ENCODE measurements around the gene BCL2A1.

Gene BCL2A1

GRCh38 chr15:79987569-79987955, 16.6 kb upstream of the BCL2A1 start:
- no peak for TF ChIP-seq CTCF (conservative IDR thresholded peaks at IDR 0.05)
- no peak for TF ChIP-seq ZFX (IDR thresholded peaks at IDR 0.05)
- no peak overlapping the region for H3K27ac ChIP-seq

- TF ChIP-seq ZFX (IDR thresholded peaks at IDR 0.05) (no peak), CTCF (conservative IDR thresholded peaks at IDR 0.05) (no peak)
- no peak overlapping the region for H3K27ac ChIP-seq
Observed at GRCh38 chr15:79981831-79982455, 10.9 kb upstream of the BCL2A1 start.

GRCh38 chr15:79978655-79979514, 7.9 kb upstream of the BCL2A1 start:
- TF ChIP-seq ZFX (IDR thresholded peaks at IDR 0.05) = no peak
- TF ChIP-seq CTCF (conservative IDR thresholded peaks at IDR 0.05) = no peak
- no peak overlapping the region for H3K27ac ChIP-seq

GRCh38 chr15:79978260-79978654, 7.3 kb upstream of the BCL2A1 start:
- no peak overlapping the region for H3K27ac ChIP-seq
- TF ChIP-seq ZFX (IDR thresholded peaks at IDR 0.05) (no peak), CTCF (conservative IDR thresholded peaks at IDR 0.05) (no peak)

GRCh38 chr15:79977431-79978054, 6.5 kb upstream of the BCL2A1 start:
- no peak overlapping the region for H3K27ac ChIP-seq
- TF ChIP-seq ZFX (IDR thresholded peaks at IDR 0.05) (no peak), CTCF (conservative IDR thresholded peaks at IDR 0.05) (no peak)

GRCh38 chr15:79973456-79974195, 2.6 kb upstream of the BCL2A1 start:
- H3K27ac ChIP-seq = no peak overlapping the region
- TF ChIP-seq CTCF (conservative IDR thresholded peaks at IDR 0.05) = no peak
- no peak for TF ChIP-seq ZFX (IDR thresholded peaks at IDR 0.05)

Measured in C4-2B (cell line).